Right cardiac atrium (tissue), 5 donors: ENCODE data around the gene CHERP. TPM values are rescaled to one million over a fixed set of nuclear protein-coding genes. Genes with fewer than 3 reads are reported as not detected.

Experiments used
- ATAC-seq, 2 donors: fragments of 200-7000 bp; cut with Tn5 transposase; one replicate each; pipeline versions ENCODE4 v1.8.0 to v1.9.1; 2020; ENCODE audit warnings: moderate library complexity in 2 of 2, mild to moderate bottlenecking in 1 of 2
- DNase-seq, 3 donors: peaks; one replicate each; pipeline ENCODE4 v3.0.0-alpha.2; 2020
- H3K27ac ChIP-seq: one replicate; pipeline ENCODE4 v1.5.1; 2013; ENCODE audit warnings: mild to moderate bottlenecking, low read length, control low read depth, moderate library complexity
- H3K27me3 ChIP-seq: one replicate; pipeline ENCODE4 v1.6.1; 2013; ENCODE audit not compliant: control insufficient read depth, insufficient read depth
- H3K4me1 ChIP-seq: one replicate; pipeline ENCODE4 v1.6.1; 2013; ENCODE audit warnings: low read length; ENCODE audit not compliant: control insufficient read depth, insufficient read depth
- H3K4me3 ChIP-seq: one replicate; pipeline ENCODE4 v1.5.1; 2013; ENCODE audit warnings: low read length, control low read depth
- H3K9me3 ChIP-seq: one replicate; pipeline ENCODE4 v1.6.1; 2013; ENCODE audit warnings: low read length; ENCODE audit not compliant: control insufficient read depth
- WGBS: extraction: QIAGEN DNeasy Blood & Tissue Kit; methylation state at CpG from one replicate; pipeline ENCODE4 v1.1.7; 2013; 5-methylcytosine and 5-hydroxymethylcytosine counted together
- intact Hi-C, 4 donors: fragments of 100-400 bp; cut with DNase I; formaldehyde crosslinking; loops; one replicate each; pipeline versions ENCODE4 v1.11.0 to v1.14.0; 2022 to 2023
- polyA plus RNA-seq: library from polyadenylated mRNA; stranded (reverse); fragments of 200-250 nt; gene quantifications from one replicate; pipeline ENCODE4 v1.2.3, GENCODE V29; 2013
- total RNA-seq, 4 donors: library from RNA; stranded (reverse); fragmentation: NEBNext Ultra II Directional; extraction: Animal tissue kit (Norgen Biotek cat#: 25700); gene quantifications; one replicate each; pipeline ENCODE4 v1.2.1, GENCODE V29; 2021
- donor health status: healthy with polysubstance abuse.
- donor health status: DM: no; HTN: yes; CAD: no.
- donor health status: DM: no; HTN: no; CAD: no.
- donor health status: DM: no; HTN: yes; CAD: no; lungs with severe emphysema.
- donor health status: DM: yes; HTN: yes; CAD: no.

CHERP gene
- total and polyA plus RNA-seq, 5 donors, result 15.6 to 25.8 (median 20.7) TPM

DNA sequence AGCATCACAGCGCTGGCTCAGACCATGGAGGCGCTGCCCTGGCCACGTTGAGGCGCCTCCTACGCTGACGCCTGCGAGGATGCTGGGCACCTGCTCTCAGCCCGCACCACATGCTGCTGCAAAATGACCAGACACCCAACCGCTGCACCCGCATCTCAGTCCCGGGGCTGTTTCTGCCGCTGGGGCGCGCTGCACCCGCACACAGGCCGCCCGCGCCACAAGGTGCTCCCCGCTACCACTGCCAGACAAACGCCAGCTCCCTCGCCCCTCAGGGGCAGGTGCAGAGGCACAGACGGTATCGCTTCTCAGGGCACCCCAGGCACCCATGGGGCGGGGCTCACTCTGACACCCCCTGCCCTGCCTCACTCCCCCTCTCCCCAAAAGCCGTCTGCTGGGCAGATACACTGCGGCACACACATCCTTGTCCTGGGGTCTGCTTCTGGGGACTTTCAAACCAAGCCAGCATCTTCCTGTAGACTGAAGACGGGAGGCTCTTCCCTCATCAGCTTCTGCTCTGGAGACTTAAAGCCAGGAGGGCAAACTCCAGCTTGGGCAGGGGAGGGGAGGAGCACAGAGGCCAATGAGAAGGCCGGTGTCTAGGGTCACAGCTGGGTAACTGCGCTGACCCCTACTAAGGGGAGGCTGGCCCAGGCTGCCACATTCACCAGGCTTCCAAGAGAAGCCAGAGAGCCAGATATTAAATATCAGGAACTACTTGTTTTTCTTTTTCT is 16.3 kb downstream of the CHERP start:
- H3K9me3 ChIP-seq, result no peaks in the 10 kb centered on the region
- no peak overlapping the region for H3K4me3 ChIP-seq
- WGBS, result 95% methylated on average over 29 of the region's 29 CpGs
- H3K4me1 ChIP-seq, result no peaks in the 10 kb centered on the region
- no peak for ATAC-seq
- H3K27ac ChIP-seq, result no peak overlapping the region
- DNase-seq, result no peak
- H3K27me3 ChIP-seq, result no peaks in the 10 kb centered on the region
- intact Hi-C loops, result no loop called here

DNA sequence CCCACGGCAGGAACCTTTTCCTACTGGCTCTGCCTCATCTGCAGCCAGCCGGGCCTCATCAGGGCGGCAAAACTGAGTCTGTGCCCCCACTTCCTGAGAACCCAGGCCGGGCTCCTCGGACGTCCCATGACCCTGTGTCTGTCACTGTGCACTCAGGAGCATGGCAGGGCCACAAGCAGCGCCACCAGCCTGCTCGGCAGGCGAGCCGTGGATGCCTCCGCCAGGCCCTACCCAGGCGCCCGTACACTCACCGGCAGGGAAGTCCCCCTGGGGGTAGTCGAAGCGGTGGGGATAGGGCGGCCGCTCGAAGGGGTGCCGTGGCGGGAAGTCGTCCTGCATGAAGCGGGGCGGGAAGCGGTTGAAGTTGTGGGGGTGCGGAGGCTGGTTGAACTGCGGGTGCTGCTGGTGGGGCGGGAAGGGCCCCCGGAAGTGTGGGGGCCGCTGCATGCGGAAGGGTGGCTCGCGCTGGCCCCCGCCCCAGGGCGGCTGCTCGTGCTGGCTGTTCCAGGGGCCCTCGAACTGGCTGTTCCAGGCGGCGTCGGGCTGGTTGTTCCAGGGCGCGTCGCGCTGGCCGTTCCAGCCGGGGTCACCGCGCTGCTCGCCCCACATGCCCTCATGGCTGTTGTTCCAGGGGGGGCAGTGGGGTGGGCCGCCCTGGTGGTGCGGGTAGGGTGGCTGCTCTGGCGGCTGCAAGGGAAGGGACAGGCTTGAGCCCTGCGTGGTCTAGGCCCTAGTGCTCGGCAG is 17.1 kb downstream of the CHERP start:
- H3K27ac ChIP-seq, result no peak overlapping the region
- intact Hi-C loops, result no loop called here
- WGBS, result 97% methylated on average over 54 of the region's 54 CpGs
- no peak for DNase-seq
- no peaks in the 10 kb centered on the region for H3K9me3 ChIP-seq
- ATAC-seq, result peak; percentile 8 to 15
- no peak overlapping the region for H3K4me3 ChIP-seq
- H3K27me3 ChIP-seq, result no peaks in the 10 kb centered on the region
- no peaks in the 10 kb centered on the region for H3K4me1 ChIP-seq

DNA sequence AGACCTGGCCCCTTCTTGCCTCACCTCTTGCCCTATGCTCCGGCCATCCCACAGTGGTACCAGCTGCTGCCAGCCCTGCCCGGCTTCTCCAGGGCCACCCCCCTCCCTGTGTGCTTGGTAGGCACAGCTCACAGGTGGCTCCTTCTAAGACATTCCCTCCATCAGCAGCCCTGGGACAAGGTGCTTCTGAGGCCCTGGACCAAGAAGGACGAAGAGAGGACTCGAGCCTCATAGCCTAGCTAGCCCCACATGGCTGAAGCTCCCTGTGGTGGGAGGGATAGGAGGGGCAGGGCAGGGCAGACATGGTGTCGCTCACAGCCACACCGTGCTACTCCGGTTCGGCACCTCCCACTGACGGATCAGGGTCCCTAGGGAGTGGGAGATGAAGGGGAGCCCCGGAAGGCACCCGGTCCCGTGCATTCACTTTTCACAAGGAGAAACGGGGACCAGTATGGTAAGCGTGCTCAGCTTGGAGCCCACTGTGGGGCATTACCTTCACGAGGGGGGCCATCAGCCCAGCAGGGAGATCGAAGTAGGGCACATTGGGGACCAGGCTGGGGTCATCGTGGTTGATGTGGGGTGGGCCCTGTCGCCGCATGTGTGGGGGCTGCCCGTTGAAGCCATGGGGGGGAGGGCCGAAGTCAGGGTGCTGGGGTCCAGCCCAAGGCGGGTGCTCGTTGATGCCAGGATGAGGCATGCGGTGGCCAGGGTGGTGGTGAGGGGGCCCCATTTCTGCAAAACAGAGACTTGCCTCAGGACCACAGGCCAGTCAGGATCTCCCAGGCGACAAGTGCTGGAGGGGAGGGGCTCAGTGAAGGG is 19.5 kb downstream of the CHERP start:
- intact Hi-C loops, result no loop called here
- WGBS, result 95% methylated on average over 25 of the region's 25 CpGs
- H3K4me1 ChIP-seq, result no peaks in the 10 kb centered on the region
- no peaks in the 10 kb centered on the region for H3K9me3 ChIP-seq
- H3K4me3 ChIP-seq, result no peak overlapping the region
- H3K27ac ChIP-seq, result no peak overlapping the region
- DNase-seq (no peak), ATAC-seq (no peak)
- no peaks in the 10 kb centered on the region for H3K27me3 ChIP-seq

DNA sequence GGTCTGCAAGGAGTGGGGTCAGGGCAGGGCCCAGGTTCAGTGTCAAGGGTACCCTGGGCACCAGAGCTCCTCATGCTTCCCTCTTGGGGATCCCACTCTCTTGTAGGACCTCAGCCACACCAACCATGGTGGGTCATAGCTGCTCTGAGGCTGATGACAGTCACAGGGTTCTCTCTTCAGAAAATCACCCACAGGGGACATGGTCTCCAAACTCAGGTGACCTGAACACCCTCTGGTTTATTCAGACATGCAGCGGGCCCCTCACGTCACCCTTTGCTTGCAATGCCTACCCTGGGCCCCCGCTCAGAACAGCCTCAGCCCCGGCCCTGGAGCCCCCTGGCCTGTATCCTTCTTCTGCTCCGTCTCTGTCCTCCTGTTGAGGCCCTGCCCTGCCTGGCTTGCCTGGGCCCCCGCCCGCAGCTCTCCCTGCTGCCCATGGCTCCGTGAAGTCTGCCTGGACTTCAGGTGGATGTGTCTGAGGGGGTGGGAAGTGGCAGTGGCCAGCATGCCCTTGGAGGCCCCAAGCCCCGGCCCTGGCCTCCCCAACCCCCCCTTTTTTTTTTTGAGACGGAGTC is 20.4 kb downstream of the CHERP start:
- no peaks in the 10 kb centered on the region for H3K9me3 ChIP-seq
- ATAC-seq, result no peak
- no peak overlapping the region for H3K27ac ChIP-seq
- no peak for DNase-seq
- intact Hi-C loops, result no loop called here
- no peaks in the 10 kb centered on the region for H3K27me3 ChIP-seq
- 90% methylated on average over 10 of the region's 10 CpGs for WGBS
- H3K4me3 ChIP-seq, result no peak overlapping the region
- H3K4me1 ChIP-seq, result no peaks in the 10 kb centered on the region

DNA sequence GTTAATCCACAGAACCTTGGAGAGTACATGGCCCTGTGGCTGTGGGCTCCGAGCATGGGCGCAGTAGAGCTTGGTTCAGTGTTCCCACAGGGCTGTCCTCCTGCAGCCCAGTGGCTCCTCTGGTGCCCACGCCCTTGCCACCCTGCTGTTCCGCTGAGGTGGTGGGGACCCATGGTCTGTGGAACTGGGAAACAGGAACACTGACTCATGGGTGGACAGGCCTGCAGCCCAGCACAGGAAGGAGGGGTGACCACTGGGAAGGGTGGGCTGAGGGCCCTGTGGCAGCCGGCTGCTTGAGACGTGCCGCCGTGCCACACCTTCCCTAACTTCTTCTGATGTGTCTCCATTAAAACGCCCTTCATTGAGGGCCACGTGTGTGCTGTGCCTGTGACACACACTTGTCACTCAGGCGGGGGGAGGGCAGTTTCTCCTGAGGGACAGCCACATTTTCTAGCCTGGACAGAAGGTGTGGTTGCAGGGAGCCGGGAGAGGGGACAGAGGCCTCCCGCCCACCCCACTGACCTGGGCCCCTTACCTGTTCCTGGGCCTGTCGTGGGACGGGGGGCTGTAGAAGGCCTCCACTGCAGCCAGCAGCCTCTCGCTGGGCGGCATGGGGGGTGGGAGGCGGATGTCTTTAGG is 21.1 kb downstream of the CHERP start:
- no peak for DNase-seq
- H3K4me3 ChIP-seq, result no peak overlapping the region
- intact Hi-C loops, result no loop called here
- 89% methylated on average over 18 of the region's 18 CpGs for WGBS
- H3K27ac ChIP-seq, result no peak overlapping the region
- ATAC-seq, result no peak
- H3K4me1 ChIP-seq, result no peaks in the 10 kb centered on the region
- H3K9me3 ChIP-seq, result no peaks in the 10 kb centered on the region
- H3K27me3 ChIP-seq, result no peaks in the 10 kb centered on the region

DNA sequence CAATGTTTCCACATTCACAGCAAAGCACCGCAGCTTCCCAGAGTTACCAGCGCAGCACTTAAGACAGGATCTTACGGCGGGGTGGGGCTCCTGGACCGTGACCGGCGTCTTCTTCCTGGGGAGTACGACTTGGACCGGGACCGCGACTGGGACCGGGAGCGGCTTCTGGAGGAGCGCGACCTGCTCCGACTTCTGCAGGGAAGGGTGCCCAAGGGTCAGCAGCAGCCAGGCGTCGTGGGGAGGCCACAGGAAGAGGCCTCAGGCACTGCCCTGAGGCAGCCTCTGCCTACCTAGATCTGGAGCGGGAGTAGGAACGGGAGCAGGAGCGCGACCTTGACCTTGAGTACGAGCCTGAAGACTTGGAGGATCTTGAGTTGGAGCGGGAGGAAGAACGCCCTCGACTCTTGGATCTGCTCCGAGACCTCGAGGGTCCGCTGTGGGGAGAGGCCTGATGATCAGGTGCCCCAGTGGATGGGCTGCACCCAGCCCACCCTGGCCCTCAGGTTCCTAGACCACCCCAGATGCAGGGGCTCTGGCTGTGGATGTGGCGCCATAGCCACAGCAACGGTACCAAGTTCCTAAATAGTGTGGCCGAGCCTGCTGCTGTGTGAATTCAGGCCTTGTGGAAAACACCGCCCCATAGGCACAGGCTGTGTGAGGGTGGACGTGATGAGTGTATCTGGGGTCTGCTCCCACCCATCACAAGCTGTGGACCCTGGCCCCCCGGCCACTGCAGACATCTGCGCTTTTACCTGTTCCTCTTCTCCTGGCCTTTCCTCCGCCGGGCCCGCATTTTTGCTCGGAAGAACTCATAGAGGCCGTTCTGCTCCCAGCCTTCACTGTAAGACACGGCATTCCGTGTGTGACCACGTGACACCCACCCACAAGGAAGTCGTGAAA is 21.9 kb downstream of the CHERP start:
- intact Hi-C loops, result no loop called here
- no peak overlapping the region for H3K4me3 ChIP-seq
- peak in 1 of 3 donors; percentile 11 for DNase-seq
- H3K27ac ChIP-seq, result no peak overlapping the region
- 91% methylated on average over 45 of the region's 45 CpGs for WGBS
- no peaks in the 10 kb centered on the region for H3K4me1 ChIP-seq
- no peaks in the 10 kb centered on the region for H3K27me3 ChIP-seq
- no peak for ATAC-seq
- no peaks in the 10 kb centered on the region for H3K9me3 ChIP-seq

DNA sequence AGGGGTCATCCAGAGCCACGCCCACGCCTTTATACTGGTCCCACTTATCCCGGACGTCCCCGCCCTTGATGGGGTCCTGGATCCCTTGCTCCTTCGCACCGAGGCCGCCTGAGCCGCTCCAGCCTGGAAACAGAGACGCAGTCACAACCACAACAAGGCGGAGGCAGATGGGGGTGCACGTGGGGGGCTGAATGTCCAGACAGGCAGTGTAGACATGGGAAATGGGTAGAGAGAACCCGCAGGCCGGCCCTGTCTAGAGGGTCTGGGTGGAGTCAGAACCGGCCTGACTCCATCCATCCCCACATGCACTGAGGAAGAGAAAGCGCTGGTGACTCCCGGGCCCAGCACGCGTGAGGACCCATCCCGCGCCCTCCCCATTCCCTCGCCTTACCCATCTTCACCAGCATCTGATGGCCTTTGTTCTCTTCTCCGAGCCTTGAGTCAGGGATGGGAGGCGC is 23.0 kb downstream of the CHERP start:
- WGBS, result 92% methylated on average over 24 of the region's 24 CpGs

GRCh38 chr19:16518483-16519229 is 23.6 kb downstream of the CHERP start:
- ATAC-seq, result no peak
- no peaks in the 10 kb centered on the region for H3K27me3 ChIP-seq

More for the DNA sequence above, 23.0 kb downstream of the CHERP start:
- ATAC-seq (no peak), DNase-seq (no peak)
- Histone ChIP-seq H3K9me3 (no peaks in the 10 kb centered on the region), H3K27me3 (no peaks in the 10 kb centered on the region), H3K27ac (no peak overlapping the region), H3K4me3 (no peak overlapping the region), H3K4me1 (no peaks in the 10 kb centered on the region)
- intact Hi-C loops, result no loop called here

DNA sequence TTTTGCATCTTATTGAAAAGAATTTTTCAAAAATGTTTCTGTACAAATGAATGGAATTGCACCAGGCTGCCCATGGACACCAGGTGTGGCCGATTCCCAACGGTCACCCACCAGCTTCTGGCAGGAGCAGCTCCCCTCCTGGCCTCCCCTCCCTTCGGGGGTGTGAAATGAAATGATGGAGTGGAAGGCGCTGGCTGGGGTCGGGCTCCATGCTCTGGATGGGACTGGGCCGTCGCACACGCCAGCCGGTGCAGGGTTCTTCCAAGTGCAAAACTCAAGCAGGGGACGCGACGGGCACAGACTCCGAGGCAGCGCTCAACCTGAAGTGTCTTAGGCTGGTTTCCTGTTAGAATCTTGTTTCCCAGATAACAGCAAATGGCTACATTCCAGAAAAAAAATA is 24.2 kb downstream of the CHERP start:
- Histone ChIP-seq H3K9me3 (no peaks in the 10 kb centered on the region), H3K4me1 (no peaks in the 10 kb centered on the region), H3K27me3 (no peaks in the 10 kb centered on the region), H3K4me3 (no peak overlapping the region), H3K27ac (no peak overlapping the region)
- no peak for DNase-seq
- 75% methylated on average over 14 of the region's 14 CpGs for WGBS
- no peak for ATAC-seq
- intact Hi-C loops, result no loop called here

More at GRCh38 chr19:16518483-16519229, 23.6 kb downstream of the CHERP start:
- no peaks in the 10 kb centered on the region for H3K9me3 ChIP-seq
- WGBS, result 83% methylated on average over 33 of the region's 33 CpGs
- no peaks in the 10 kb centered on the region for H3K4me1 ChIP-seq
- no peak overlapping the region for H3K4me3 ChIP-seq
- H3K27ac ChIP-seq, result no peak overlapping the region
- DNase-seq, result no peak
- intact Hi-C loops, result no loop called here
